ENCODE results near the gene CDH13. TPM values are rescaled to one million over a fixed set of nuclear protein-coding genes. Genes with fewer than 3 reads are reported as not detected.

CDH13 gene
- total and polyA plus RNA-seq, 10 of the 15 experiments (the other 5 are each of a cell fraction or from before 2014, with no cell fraction given) = under 0.01 to 0.05 TPM; not detected in 8

- in situ Hi-C loops (cut with MboI) = no loop called here
- Histone ChIP-seq H3K9me3 (replicated peaks; ENCODE audit: control insufficient read depth, insufficient read depth, low read length) (no peaks in the 10 kb centered on the region; the same call in 2 of the 3 replicates), H4K20me1 (ENCODE audit: control insufficient read depth, insufficient read depth) (no peaks in the 10 kb centered on the region), H3K4me2 (ENCODE audit: control insufficient read depth, insufficient read depth) (no peak overlapping the region), H3K27ac (ENCODE audit: control insufficient read depth, insufficient read depth) (no peak overlapping the region), H3K79me2 (ENCODE audit: control insufficient read depth, insufficient read depth, low read length) (no peaks in the 10 kb centered on the region), H3K4me1 (ENCODE audit: control insufficient read depth, insufficient read depth, low read length) (no peaks in the 10 kb centered on the region), H3K36me3 (ENCODE audit: control insufficient read depth in 2 of 2, insufficient read depth in 2 of 2, low read length in 1 of 2) (no peaks in the 10 kb centered on the region), H3K9ac (ENCODE audit: control insufficient read depth, insufficient read depth, low read length) (no peak overlapping the region), H3K27me3 (replicated peaks in 1 of 2; ENCODE audit: control insufficient read depth in 2 of 2, insufficient read depth in 2 of 2, low read length in 1 of 2) (no peaks in the 10 kb centered on the region), H3K4me3 (no peak overlapping the region), H2AFZ (ENCODE audit: control insufficient read depth, low read depth, low read length) (no peak overlapping the region)
- TF ChIP-seq TCF12 (IDR thresholded peaks at IDR 0.05; ENCODE audit: low read depth, low read length) (no peak), E4F1 (IDR thresholded peaks at IDR 0.05; ENCODE audit: borderline replicate concordance, partially characterized antibody) (no peak), BCL3 (IDR thresholded peaks at IDR 0.05; ENCODE audit: borderline replicate concordance, insufficient read depth, low read depth, low read length, poor library complexity, severe bottlenecking) (no peak)
- ChIA-PET RAD21 (ENCODE audit: unreplicated experiment) (no interaction called here), CTCF (no interaction called here), SMC1A (ENCODE audit: uncharacterized antibody, unreplicated experiment) (interaction anchor here (0.6 to 0.9 kb wide), 2 partner anchors 15 to 1714 kb away, joined by 3 read pairs; no protein-coding TSS in a partner anchor), POLR2A (no interaction called here)
- intact Hi-C loops (cut with micrococcal nuclease; ENCODE audit: unreplicated experiment) = no loop called here
- no peak for ATAC-seq
- no peak for FAIRE-seq
- no peak for DNase-seq (ENCODE audit: low read depth, low spot score)
- WGBS (ENCODE audit: insufficient coverage, insufficient replicate concordance, low lambda C conversion rate, missing lambda C conversion rate) = 47% methylated on average over 6 of the region's 6 CpGs
- BruUV-seq (replicated peaks) = no TSS peak
Measured at GRCh38 chr16:83728492-83728891, 1101.7 kb downstream of the CDH13 start.
